ENCODE data around the gene EMX1. TPM values are rescaled to one million over a fixed set of nuclear protein-coding genes. Genes with fewer than 3 reads are reported as not detected.

Gene EMX1
- total RNA-seq, 2 donors from 2014 or later: not detected

DNA sequence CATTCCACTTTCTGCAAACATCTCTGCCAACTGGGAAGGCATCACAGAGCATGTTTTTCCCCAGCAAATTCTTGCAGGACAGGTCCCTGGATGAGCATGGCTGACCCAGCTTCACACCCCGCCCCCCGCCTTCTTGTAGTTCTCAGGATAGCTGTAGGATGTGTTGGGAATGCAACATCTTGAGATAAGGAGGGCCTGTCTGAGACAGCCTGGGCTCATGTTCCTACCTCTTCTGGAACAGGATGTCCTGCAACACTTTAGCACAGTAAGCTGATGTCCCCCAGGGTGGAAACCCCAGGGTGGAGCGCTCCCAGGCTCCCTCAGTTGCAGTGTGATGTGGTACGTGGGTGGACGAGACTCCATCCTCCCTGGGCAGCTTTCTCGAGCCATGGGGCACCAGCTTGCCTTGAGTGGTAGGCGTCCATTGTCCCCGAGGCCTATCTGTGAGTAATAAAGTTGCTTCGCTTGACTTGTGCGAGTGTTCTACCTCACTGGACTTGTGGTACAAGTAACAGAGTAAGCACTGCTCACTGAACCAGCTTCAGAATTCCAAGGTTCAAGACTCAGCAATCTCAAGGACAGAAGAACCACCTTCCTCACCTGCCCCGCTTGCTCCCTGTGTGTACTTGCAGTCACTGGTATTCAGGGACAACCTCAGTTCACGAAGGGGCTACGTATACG lies 48.6 kb downstream of the EMX1 start:
- intact Hi-C loops (cut with DNase I): no loop called here
- DNase-seq (ENCODE audit: low spot score): no peak

DNA sequence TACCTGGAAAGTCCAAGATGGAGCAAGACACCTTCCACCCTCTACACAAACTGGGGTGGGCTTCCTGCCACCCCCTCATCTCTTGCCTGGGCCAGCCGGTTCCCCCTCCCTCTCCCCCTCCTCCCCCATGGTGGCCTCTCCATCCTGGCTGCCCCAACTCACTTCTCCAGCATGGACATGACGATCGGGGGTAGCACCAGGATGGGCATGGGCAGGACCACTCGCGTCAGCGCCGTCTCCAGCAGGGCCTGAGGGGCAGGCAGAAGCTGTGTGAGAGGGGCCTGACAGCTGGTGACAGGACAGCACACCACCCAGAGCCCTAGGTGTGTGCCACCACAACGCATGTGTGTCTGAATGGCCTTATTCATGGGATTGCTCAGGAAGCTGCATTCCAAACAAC lies 51.0 kb downstream of the EMX1 start:
- intact Hi-C loops (cut with DNase I): no loop called here
- no peak for DNase-seq (ENCODE audit: low spot score)

DNA sequence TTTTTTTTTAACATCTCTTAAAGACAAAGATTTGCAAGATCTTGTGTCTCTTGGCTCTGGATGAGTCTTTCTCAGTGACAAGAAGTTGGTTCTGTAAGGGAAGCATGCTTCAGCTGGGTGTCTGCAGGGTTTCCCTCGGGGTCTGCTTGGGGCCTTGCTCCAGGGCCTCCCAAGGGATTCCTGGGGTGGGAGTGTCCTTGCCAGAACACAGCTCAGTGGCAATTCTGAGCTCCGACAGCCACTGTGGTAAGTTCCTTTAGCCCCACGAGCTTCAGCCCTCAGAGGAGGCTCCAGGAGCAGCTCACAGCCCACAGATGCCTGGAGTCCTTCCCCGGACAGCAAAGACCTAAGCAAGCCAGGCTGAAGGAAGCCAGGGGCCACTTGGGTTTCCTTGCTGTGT lies 52.4 kb downstream of the EMX1 start:
- DNase-seq (ENCODE audit: low spot score): no peak
- intact Hi-C loops (cut with DNase I): loop anchor here in 1 of 2 donors (5.0 kb wide), 1 partner anchor 72 kb away; no protein-coding TSS in a partner anchor

DNA sequence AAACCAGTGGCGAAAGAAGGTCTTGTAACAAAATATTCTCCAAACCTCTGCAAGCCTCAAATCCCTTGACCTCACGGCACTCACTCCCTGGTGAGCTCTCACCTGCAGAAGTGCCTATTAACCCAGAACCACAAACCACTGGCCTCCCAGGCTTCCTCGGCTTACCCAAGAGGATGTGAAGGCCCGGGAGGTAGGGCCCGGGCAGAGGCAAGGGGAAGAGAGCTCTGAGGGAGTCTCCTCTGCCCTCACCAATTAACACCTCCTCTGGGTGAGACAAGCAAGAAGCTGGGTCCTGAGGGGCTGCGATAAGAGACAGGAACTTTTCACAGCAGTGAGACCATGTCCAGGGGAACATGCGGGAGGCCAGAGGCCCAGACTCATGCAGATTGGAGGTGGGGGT lies 53.7 kb downstream of the EMX1 start:
- intact Hi-C loops (cut with DNase I): loop anchor here in 1 of 2 donors (5.0 kb wide), 1 partner anchor 74 kb away; no protein-coding TSS in a partner anchor
- DNase-seq (ENCODE audit: low spot score): no peak

DNA sequence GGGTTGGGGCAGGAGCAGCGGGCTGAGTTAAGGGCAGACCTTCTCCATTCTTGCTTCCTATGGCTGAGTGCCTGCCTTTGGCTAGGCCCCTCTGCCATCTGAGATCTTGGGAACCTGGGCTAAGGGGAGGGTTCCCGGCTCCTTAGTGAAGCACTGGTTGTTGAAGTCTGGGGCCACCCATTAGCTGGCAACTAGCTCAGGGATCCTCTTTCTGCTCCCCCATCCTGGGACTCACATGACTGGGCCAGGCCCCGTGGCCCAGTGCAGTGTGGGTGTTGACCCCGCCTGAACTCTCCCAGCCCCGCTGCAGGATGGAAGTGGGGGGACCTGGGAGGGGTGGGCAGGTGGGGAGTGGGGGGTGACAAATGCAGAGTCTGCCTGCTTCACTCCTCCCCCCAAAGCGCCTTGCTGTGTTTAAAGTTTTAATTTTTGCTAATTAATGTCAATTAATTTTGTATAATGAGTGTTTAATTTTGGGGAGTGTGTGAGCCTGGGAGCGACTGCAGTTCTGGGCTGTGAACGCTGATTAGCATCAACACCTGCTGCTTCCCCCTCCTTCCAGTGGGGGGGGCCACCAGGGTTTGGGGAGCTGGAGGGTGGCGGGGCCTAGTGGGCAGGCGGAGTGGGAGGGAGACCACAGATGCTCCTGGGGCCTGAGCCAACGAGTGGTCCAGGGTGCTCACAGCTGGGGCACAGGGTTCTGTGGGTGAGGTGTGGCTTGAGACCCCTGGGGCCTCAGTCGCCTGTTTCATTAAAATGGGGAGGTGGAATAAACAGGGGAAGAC lies 55.2 kb downstream of the EMX1 start:
- DNase-seq (ENCODE audit: low spot score): no peak
- intact Hi-C loops (cut with DNase I): loop anchor here in 1 of 2 donors (5.0 kb wide), 1 partner anchor 75 kb away; no protein-coding TSS in a partner anchor

DNA sequence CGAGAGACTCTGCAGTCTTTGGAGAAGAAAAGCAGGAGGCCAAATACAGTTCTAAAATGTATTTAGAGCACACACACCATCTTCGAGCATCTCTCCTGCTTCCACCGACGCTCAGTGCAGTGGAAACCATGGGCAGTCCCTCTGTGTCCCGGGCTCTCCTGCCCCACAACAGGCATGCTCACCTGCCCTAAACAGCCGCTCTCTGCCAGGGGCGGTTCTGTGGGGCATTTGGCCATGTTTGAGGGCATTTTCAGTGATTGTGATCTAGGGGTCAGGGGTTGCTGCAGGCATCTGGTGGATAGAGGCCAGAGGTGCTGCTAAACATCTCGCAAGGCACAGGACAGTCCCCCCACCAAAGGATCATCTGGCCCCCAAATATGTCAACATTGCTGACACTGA lies 55.8 kb downstream of the EMX1 start:
- no peak for DNase-seq (ENCODE audit: low spot score)
- intact Hi-C loops (cut with DNase I): loop anchor here in 1 of 2 donors (5.0 kb wide), 1 partner anchor 76 kb away; no protein-coding TSS in a partner anchor

DNA sequence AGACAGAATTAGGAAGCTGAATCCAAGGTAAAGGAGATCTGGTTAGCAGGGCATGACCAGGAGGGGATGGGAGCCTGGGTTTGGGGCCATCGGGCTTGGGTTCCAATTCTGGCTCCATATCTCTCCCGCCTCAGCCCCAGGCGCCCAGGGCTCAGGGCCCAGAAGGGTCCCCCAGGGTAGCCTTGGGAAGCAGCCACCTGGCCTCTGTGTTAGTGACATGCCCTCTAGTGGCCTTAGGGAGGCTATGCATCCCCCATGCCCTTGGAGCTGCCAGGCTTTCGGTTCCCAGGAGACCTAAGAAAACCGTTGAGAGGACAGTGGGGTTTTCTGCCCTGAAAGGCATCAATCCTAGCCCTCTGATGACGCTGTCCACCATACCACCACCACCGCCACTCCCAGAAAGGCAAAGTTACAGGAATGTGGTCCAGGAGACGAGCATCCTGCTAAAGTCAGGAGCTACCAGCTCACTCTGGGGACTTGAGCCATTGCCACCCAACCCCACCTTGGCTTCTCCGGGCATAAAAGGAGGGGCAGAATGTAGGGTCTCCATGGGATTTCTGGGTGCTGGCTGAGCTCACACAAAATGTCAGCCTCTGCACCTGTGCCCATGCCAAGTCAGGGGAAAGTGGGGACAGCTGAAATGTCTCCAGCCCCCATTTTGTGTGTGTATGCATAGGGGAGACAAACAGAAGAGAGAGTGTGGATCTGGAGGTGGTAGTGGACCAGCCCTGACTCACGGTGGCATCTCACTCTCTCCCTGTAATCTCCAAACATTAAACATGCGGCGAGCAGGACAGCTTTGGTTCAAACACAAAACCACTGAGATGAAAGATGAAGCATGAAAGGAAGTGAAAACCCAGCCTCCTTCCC lies 56.5 kb downstream of the EMX1 start:
- DNase-seq (ENCODE audit: low spot score): no peak
- intact Hi-C loops (cut with DNase I): loop anchor here in 1 of 2 donors (5.0 kb wide), 1 partner anchor 76 kb away; no protein-coding TSS in a partner anchor

DNA sequence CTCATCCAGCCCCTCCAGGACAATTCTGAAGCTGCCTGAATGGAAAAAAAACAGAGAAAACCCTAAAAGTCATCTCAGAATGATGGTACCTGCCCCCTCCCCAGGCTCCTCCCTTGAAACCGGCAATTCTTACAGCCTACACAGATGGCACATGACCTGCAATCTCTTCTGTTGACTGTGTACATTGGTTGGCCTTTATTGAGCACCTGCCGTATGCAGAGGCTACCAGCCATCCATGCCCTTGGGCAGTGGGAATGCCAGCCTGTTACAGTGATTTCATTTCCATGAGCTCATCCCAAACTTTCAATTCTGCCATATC lies 57.1 kb downstream of the EMX1 start:
- no peak for DNase-seq (ENCODE audit: low spot score)
- intact Hi-C loops (cut with DNase I): loop anchor here in 1 of 2 donors (5.0 kb wide), 1 partner anchor 77 kb away; no protein-coding TSS in a partner anchor

DNA sequence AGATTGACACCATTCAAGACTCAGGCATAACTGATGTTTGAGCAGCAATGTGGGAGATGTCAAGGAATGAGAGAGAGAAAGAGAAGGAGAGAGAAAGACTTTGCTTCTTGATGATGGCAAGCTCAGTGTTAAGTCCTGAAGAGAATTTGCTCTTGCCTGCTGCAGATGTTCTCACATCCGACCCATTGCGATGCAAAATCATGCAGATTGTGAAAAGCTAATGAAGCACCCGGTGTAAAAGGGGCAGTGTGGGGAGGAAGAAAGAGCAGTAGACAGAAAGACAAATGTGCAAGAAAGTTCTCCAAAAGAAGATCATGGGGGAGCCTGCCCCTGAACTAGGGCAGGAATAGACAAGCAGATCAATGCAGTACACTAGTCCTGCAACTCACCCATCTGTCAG lies 57.7 kb downstream of the EMX1 start:
- intact Hi-C loops (cut with DNase I): no loop called here
- no peak for DNase-seq (ENCODE audit: low spot score)

DNA sequence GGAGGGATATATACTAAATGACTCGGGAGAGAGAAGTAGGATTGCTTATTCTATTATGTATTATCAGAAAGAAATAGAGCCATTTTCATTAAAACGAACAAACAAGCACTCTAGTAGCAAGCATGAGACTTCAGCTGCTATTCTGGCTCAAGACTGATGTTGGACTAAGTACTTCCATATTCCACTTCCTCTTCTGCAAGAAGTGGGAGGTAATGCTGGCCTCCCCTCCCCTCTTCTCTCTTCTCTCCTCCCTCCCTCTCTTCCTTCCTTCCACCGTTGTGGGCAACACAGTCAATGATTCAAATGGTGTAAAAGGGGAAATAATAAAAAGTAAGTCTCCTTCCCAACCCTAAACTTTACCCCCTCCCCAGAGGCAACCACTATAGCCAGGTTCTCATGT lies 62.6 kb downstream of the EMX1 start:
- intact Hi-C loops (cut with DNase I): no loop called here
- DNase-seq (ENCODE audit: low spot score): no peak

DNA sequence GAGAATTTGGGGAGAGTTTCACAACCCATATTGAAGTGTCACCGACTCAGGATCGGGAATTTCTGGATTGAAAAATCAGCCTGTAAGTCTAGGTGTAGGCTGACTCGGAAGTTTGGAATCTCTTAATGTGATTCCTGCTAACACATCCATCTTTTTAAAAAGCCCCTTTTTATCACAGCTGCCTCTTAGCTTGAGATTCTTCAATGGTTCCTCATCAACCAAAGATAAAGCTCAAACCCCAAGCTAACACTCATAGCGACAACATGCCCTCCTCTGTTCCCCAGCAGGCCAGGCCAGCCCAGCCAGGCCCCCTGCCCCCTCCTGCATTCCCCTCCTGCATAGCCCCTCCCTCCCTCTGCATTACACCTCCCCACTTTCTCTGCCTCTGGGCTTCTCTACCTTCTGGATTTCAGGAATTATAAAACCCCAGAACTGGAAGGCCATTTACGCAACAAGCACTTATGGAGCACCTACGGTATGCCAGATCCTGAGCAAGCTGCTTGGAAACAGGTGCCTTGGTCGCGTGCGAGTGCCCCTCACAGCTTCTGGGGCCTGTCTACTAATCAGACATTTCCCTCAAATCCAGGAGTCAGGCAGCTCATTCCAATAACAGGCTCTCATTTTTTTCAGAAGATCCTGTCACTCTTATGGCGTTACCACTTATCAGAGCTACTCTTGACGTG lies 63.4 kb downstream of the EMX1 start:
- intact Hi-C loops (cut with DNase I): no loop called here
- no peak for DNase-seq (ENCODE audit: low spot score)

DNA sequence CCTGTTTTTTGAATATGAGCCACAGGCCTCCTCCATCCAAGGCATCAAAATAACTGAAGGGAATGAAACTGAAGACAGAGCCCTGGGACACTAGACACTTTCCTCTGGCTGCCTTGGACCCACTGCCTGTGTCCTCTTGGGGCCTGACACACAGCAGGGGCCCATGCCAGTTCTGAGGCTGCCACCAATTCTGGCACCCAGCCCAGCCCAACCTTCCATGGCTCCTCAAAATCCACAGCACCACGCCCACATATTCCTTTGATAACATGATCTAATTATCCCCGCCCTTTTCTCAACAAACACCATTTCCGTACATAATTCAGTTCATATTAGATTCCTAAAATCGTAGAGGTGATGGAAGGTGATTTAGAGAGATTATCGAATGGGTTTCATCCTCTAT lies 64.2 kb downstream of the EMX1 start:
- DNase-seq (ENCODE audit: low spot score): no peak

DNA sequence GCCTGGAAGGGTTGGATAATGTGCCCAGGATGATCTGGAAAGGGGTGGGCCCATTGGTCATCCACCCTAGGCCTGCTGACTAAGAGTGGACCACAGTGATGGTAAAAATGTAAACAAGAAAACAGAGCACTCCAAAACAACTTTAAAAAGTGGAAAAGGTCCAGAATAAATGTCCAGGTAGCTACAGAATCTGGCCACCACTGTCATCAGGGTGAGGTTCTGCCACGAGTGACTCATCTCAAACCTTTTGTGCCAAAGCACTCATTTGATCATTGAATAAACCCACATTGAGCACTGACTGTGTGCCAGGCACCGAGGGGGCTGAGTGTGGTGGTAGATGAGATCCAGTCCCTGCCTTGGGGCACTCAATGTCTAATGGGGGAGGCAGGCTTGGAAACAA lies 64.9 kb downstream of the EMX1 start:
- intact Hi-C loops (cut with DNase I): no loop called here

More for the DNA sequence above, 64.2 kb downstream of the EMX1 start:
- intact Hi-C loops (cut with DNase I): no loop called here

DNA sequence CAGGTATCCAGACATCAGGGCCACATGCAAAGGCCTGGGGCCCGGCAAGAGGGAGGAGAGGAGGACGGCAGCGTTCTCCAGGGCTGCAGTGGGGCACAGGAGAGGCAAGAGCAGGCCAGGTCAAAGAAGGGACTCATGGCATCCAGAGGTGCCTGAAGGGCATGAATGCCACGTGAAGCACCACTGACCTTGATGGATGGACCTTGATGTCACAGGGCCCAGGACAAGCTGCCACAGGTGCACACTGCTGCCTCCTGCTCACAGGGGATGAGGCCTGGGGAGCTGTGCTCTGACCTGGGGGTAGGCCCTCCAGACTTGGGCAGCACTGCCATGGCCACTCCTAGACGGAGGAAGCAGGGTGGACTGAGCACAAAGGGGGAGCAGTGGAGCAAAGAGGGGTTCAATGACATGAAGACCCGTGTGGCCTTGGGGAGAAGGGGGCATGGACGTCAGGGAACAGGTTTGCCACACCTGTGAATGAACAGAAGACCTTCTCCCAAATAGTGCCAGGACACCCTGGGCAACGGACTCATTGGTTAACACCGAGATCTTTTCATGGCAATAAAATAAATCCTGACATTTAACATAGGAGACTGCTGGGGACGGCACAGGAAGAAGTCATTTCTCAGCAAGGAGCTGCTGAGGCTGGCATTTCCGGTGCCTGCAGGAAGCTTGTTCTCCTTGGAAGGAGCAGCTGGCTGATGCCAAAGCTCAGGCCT lies 65.6 kb downstream of the EMX1 start:
- intact Hi-C loops (cut with DNase I): no loop called here
- DNase-seq (ENCODE audit: low spot score): peak; percentile 53

More for the DNA sequence above, 64.9 kb downstream of the EMX1 start:
- no peak for DNase-seq (ENCODE audit: low spot score)

DNA sequence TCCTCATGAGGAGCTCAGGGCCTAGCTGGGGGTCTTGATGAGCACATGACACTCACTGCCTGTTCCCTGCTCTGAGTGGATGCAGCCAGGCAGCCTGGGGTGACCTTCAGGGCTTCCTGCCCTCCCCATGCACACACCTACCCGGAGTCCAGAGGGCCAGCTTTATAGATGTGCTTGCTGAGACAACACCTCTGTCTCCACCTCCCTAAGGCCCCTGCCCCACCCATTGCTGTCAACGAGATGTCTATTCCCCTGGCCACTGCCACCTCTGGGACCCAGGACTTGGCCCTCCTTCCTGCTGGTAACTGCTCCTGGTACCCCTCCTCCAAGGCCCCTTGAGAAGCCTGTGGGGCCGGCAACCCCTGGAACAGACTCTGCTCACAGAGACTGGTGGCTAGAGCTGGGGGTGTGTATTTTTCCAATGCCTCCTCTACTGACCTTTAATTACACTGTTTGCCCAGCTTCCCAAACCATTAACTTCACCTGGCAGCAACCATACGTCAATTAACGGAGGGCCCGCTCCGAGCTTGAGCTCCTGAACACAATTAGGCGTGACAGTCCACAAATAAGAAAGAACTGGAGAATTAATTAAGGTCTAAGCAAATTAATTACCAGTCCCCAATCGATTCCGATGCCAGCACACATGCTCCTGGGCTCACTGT lies 66.3 kb downstream of the EMX1 start:
- intact Hi-C loops (cut with DNase I): no loop called here
- no peak for DNase-seq (ENCODE audit: low spot score)

DNA sequence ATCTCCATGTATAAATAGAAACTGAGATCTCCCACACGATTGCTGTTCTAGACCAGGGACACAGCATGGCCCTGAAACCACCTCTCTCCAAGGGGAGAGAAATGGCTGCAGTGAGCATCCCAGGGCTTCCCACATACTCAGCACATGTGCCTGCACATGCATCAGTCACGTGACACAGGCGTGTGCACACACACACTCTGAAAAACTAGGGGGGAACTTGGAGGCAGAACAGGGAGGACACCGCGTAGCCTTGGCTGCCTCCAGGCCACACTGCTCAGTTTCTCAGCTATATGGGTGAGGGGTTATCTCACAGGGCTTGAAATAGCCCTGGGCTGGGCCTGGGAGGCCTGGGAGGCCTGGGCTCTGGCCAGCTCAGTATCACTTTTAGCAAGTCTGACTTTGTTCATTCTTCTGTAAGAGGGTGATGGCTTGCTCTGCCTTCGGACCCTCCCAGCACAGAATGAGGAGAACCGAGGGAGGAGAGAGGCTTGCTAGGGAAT lies 66.9 kb downstream of the EMX1 start:
- peak; percentile 70 for DNase-seq (ENCODE audit: low spot score)
- intact Hi-C loops (cut with DNase I): no loop called here

All from posterior vena cava (tissue), 2 donors.